ENCODE data around the gene RAB14. TPM values are rescaled to one million over a fixed set of nuclear protein-coding genes. Genes with fewer than 3 reads are reported as not detected.

RAB14 gene
- total and polyA plus RNA-seq, 2 experiments from 2014 or later, result 22.8 to 31.0 TPM

DNA sequence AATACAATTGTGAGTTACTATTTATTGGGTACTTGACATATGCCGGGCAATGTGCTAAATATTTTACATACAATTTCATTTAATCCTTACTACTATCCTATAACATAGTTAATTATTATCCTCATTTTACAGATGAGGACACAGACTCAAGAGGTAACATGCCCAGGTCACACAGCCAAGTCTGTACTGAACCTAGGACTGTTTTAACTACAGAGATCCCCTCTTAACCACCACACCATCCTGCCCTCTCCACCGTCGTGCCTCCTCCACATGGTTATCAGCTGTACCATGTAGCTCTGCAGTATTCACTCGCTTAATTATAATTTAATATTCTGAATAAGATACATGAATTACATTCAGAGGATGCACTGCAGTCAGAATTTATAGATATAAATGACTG is 5.3 kb downstream of the RAB14 start:
- DNase-seq (ENCODE audit: low spot score) (no peak), ATAC-seq (peak; percentile 12; the same call in 1 of the 3 replicates)
- H3K36me3 Mint-ChIP-seq (ENCODE audit: low read depth), result no peaks in the 10 kb centered on the region
- H3K4me3 ChIP-seq, result no peak overlapping the region
- H3F3A ChIP-seq (replicated peaks; ENCODE audit: low read depth), result no peaks in the 10 kb centered on the region
- no peak overlapping the region; the same call in 1 of the 2 replicates for H3K4me2 ChIP-seq
- no peaks in the 10 kb centered on the region for H3K9me2 ChIP-seq (ENCODE audit: insufficient read depth)
- peaks cover 96% of the 10 kb centered on the region for H3K79me2 ChIP-seq (replicated peaks; ENCODE audit: insufficient read depth)
- H3K27ac ChIP-seq (ENCODE audit: low read depth), result no peak overlapping the region
- H3K36me3 ChIP-seq (ENCODE audit: insufficient read depth), result no peaks in the 10 kb centered on the region
- no peak overlapping the region for H3K4me3 Mint-ChIP-seq
- H3K4me1 Mint-ChIP-seq, result peaks cover 31% of the 10 kb centered on the region; the same call in 2 of the 3 replicates
- H3K27ac Mint-ChIP-seq, result no peak overlapping the region
- H3K9me3 Mint-ChIP-seq, result no peaks in the 10 kb centered on the region
- peaks cover 21% of the 10 kb centered on the region for H3K4me1 ChIP-seq (ENCODE audit: insufficient read depth)
- H2AFZ ChIP-seq, result no peak overlapping the region
- H4K20me1 ChIP-seq (replicated peaks; ENCODE audit: insufficient read depth), result peaks cover 48% of the 10 kb centered on the region
- H3K27me3 Mint-ChIP-seq (ENCODE audit: insufficient read depth, low read depth, poor library complexity), result no peaks in the 10 kb centered on the region
- TF ChIP-seq ZNF114 (CRISPR knock-in tag; IDR thresholded peaks at IDR 0.05) (no peak), JUNB (IDR thresholded peaks at IDR 0.05; ENCODE audit: unreplicated experiment) (no peak), EZH2 (IDR thresholded peaks at IDR 0.05; ENCODE audit: low read depth, unreplicated experiment) (no peak), POLR2AphosphoS5 (IDR thresholded peaks at IDR 0.05; ENCODE audit: low read depth) (no peak), EZH2phosphoT487 (IDR thresholded peaks at IDR 0.05; ENCODE audit: unreplicated experiment) (no peak), CREB1 (CRISPR knock-in tag; IDR thresholded peaks at IDR 0.05; ENCODE audit: low read depth) (no peak), STAT1 (IDR thresholded peaks at IDR 0.05; ENCODE audit: unreplicated experiment) (no peak), NANOG (IDR thresholded peaks at IDR 0.05; ENCODE audit: borderline replicate concordance) (no peak), ZNF331 (CRISPR knock-in tag; IDR thresholded peaks at IDR 0.05; ENCODE audit: low read depth) (no peak)
- TF ChIP-seq, protein P1, sequence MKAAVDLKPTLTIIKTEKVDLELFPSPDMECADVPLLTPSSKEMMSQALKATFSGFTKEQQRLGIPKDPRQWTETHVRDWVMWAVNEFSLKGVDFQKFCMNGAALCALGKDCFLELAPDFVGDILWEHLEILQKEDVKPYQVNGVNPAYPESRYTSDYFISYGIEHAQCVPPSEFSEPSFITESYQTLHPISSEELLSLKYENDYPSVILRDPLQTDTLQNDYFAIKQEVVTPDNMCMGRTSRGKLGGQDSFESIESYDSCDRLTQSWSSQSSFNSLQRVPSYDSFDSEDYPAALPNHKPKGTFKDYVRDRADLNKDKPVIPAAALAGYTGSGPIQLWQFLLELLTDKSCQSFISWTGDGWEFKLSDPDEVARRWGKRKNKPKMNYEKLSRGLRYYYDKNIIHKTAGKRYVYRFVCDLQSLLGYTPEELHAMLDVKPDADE (IDR thresholded peaks at IDR 0.05), result no peak
- TF ChIP-seq, protein P2, sequence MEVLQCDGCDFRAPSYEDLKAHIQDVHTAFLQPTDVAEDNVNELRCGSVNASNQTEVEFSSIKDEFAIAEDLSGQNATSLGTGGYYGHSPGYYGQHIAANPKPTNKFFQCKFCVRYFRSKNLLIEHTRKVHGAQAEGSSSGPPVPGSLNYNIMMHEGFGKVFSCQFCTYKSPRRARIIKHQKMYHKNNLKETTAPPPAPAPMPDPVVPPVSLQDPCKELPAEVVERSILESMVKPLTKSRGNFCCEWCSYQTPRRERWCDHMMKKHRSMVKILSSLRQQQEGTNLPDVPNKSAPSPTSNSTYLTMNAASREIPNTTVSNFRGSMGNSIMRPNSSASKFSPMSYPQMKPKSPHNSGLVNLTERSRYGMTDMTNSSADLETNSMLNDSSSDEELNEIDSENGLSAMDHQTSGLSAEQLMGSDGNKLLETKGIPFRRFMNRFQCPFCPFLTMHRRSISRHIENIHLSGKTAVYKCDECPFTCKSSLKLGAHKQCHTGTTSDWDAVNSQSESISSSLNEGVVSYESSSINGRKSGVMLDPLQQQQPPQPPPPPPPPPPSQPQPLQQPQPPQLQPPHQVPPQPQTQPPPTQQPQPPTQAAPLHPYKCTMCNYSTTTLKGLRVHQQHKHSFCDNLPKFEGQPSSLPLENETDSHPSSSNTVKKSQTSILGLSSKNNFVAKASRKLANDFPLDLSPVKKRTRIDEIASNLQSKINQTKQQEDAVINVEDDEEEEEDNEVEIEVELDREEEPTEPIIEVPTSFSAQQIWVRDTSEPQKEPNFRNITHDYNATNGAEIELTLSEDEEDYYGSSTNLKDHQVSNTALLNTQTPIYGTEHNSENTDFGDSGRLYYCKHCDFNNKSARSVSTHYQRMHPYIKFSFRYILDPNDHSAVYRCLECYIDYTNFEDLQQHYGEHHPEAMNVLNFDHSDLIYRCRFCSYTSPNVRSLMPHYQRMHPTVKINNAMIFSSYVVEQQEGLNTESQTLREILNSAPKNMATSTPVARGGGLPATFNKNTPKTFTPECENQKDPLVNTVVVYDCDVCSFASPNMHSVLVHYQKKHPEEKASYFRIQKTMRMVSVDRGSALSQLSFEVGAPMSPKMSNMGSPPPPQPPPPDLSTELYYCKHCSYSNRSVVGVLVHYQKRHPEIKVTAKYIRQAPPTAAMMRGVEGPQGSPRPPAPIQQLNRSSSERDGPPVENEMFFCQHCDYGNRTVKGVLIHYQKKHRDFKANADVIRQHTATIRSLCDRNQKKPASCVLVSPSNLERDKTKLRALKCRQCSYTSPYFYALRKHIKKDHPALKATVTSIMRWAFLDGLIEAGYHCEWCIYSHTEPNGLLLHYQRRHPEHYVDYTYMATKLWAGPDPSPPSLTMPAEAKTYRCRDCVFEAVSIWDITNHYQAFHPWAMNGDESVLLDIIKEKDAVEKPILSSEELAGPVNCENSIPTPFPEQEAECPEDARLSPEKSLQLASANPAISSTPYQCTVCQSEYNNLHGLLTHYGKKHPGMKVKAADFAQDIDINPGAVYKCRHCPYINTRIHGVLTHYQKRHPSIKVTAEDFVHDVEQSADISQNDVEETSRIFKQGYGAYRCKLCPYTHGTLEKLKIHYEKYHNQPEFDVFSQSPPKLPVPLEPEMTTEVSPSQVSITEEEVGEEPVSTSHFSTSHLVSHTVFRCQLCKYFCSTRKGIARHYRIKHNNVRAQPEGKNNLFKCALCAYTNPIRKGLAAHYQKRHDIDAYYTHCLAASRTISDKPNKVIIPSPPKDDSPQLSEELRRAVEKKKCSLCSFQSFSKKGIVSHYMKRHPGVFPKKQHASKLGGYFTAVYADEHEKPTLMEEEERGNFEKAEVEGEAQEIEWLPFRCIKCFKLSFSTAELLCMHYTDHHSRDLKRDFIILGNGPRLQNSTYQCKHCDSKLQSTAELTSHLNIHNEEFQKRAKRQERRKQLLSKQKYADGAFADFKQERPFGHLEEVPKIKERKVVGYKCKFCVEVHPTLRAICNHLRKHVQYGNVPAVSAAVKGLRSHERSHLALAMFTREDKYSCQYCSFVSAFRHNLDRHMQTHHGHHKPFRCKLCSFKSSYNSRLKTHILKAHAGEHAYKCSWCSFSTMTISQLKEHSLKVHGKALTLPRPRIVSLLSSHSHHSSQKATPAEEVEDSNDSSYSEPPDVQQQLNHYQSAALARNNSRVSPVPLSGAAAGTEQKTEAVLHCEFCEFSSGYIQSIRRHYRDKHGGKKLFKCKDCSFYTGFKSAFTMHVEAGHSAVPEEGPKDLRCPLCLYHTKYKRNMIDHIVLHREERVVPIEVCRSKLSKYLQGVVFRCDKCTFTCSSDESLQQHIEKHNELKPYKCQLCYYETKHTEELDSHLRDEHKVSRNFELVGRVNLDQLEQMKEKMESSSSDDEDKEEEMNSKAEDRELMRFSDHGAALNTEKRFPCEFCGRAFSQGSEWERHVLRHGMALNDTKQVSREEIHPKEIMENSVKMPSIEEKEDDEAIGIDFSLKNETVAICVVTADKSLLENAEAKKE (CRISPR knock-in tag; IDR thresholded peaks at IDR 0.05), result no peak
- TF ChIP-seq, protein P3, sequence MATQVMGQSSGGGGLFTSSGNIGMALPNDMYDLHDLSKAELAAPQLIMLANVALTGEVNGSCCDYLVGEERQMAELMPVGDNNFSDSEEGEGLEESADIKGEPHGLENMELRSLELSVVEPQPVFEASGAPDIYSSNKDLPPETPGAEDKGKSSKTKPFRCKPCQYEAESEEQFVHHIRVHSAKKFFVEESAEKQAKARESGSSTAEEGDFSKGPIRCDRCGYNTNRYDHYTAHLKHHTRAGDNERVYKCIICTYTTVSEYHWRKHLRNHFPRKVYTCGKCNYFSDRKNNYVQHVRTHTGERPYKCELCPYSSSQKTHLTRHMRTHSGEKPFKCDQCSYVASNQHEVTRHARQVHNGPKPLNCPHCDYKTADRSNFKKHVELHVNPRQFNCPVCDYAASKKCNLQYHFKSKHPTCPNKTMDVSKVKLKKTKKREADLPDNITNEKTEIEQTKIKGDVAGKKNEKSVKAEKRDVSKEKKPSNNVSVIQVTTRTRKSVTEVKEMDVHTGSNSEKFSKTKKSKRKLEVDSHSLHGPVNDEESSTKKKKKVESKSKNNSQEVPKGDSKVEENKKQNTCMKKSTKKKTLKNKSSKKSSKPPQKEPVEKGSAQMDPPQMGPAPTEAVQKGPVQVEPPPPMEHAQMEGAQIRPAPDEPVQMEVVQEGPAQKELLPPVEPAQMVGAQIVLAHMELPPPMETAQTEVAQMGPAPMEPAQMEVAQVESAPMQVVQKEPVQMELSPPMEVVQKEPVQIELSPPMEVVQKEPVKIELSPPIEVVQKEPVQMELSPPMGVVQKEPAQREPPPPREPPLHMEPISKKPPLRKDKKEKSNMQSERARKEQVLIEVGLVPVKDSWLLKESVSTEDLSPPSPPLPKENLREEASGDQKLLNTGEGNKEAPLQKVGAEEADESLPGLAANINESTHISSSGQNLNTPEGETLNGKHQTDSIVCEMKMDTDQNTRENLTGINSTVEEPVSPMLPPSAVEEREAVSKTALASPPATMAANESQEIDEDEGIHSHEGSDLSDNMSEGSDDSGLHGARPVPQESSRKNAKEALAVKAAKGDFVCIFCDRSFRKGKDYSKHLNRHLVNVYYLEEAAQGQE (IDR thresholded peaks at IDR 0.05; ENCODE audit: unreplicated experiment), result no peak
- TF ChIP-seq, protein P4, sequence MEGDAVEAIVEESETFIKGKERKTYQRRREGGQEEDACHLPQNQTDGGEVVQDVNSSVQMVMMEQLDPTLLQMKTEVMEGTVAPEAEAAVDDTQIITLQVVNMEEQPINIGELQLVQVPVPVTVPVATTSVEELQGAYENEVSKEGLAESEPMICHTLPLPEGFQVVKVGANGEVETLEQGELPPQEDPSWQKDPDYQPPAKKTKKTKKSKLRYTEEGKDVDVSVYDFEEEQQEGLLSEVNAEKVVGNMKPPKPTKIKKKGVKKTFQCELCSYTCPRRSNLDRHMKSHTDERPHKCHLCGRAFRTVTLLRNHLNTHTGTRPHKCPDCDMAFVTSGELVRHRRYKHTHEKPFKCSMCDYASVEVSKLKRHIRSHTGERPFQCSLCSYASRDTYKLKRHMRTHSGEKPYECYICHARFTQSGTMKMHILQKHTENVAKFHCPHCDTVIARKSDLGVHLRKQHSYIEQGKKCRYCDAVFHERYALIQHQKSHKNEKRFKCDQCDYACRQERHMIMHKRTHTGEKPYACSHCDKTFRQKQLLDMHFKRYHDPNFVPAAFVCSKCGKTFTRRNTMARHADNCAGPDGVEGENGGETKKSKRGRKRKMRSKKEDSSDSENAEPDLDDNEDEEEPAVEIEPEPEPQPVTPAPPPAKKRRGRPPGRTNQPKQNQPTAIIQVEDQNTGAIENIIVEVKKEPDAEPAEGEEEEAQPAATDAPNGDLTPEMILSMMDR (conservative IDR thresholded peaks at IDR 0.05; ENCODE audit: low read depth in 2 of 2), result no peak
- no peaks in the 10 kb centered on the region for H3K27me3 ChIP-seq (ENCODE audit: insufficient read depth)
